ENCODE data around the gene ZNF334. TPM values are rescaled to one million over a fixed set of nuclear protein-coding genes. Genes with fewer than 3 reads are reported as not detected.

The ZNF334 gene
- total RNA-seq, 2 experiments from 2014 or later, result not detected

DNA sequence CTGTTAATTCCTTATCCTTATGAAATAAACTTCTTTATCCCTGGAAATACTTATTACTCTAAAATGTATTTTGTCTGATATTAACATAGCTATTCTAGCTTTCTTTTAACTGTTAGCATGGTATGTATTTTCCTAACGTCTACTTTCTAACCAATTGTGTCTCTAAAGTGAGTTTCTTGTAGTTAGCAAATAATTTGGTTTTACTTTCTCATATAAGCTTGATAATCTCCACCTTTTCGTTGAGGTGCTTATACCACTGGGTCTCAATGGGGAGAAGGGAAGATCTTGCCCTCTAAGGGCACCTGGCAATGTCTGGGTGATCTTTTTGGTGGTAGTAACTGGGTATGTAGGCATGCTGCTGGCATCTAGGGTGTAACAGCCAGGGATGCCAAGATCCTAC is 25.7 kb downstream of the ZNF334 start:
- Histone ChIP-seq H3K27ac (ENCODE audit: low read depth, low read length, poor library complexity, severe bottlenecking) (no peak overlapping the region), H3K9me3 (ENCODE audit: low read length) (no peaks in the 10 kb centered on the region), H3K36me3 (ENCODE audit: insufficient read depth, low read length) (no peaks in the 10 kb centered on the region), H4K20me1 (ENCODE audit: insufficient read depth, low read length) (no peaks in the 10 kb centered on the region), H3K9me2 (ENCODE audit: insufficient read depth, low read length) (no peaks in the 10 kb centered on the region), H3K4me3 (ENCODE audit: low read depth, low read length, poor library complexity, severe bottlenecking) (no peak overlapping the region), H3K79me2 (ENCODE audit: insufficient read depth, low read depth, low read length) (no peaks in the 10 kb centered on the region), H3K4me1 (ENCODE audit: insufficient read depth, low read length, poor library complexity, severe bottlenecking) (no peaks in the 10 kb centered on the region), H2AFZ (ENCODE audit: low read length) (no peak overlapping the region), H3K4me2 (ENCODE audit: low read length) (no peak overlapping the region)
- POLR2A ChIA-PET, result interaction anchor here (0.5 to 0.6 kb wide), 2 partner anchors 1638 to 1734 kb away, joined by 3 read pairs; no protein-coding TSS in a partner anchor
- CTCF ChIA-PET (ENCODE audit: unreplicated experiment), result no interaction called here
- DNase-seq (ENCODE audit: low spot score), result no peak
- intact Hi-C loops (cut with micrococcal nuclease; ENCODE audit: unreplicated experiment), result no loop called here
- BruUV-seq (replicated peaks), result no TSS peak
- TF ChIP-seq, protein P1, sequence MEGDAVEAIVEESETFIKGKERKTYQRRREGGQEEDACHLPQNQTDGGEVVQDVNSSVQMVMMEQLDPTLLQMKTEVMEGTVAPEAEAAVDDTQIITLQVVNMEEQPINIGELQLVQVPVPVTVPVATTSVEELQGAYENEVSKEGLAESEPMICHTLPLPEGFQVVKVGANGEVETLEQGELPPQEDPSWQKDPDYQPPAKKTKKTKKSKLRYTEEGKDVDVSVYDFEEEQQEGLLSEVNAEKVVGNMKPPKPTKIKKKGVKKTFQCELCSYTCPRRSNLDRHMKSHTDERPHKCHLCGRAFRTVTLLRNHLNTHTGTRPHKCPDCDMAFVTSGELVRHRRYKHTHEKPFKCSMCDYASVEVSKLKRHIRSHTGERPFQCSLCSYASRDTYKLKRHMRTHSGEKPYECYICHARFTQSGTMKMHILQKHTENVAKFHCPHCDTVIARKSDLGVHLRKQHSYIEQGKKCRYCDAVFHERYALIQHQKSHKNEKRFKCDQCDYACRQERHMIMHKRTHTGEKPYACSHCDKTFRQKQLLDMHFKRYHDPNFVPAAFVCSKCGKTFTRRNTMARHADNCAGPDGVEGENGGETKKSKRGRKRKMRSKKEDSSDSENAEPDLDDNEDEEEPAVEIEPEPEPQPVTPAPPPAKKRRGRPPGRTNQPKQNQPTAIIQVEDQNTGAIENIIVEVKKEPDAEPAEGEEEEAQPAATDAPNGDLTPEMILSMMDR (conservative IDR thresholded peaks at IDR 0.05; ENCODE audit: low read length), result no peak
- no peak for TF ChIP-seq EZH2phosphoT487 (IDR thresholded peaks at IDR 0.05; ENCODE audit: borderline replicate concordance, low read depth, low read length)

DNA sequence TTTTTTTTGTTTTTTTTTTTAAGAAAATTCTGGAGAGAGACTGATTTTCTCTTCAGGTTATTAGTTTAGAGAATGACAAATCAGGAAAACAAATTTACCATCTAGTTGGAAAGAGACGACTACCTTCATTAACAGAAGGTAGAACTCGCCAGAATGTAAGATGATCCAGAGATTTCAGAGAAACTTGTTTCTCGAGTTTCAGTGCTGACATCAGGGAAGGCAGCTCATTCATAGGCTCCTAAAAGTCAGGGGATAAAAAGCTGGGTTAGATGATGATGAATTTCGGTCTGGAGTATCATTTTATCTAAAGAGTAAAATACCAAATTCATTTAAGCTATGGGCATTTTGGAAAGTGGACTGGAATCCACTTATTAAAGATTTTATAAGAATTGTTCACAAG is 27.9 kb downstream of the ZNF334 start:
- TF ChIP-seq EZH2phosphoT487 (IDR thresholded peaks at IDR 0.05; ENCODE audit: borderline replicate concordance, low read depth, low read length), result no peak
- TF ChIP-seq, protein P1 (conservative IDR thresholded peaks at IDR 0.05; ENCODE audit: low read length), result no peak
- BruUV-seq (replicated peaks), result no TSS peak
- POLR2A ChIA-PET, result interaction anchor here (0.6 kb wide), 1 partner anchor 1861 kb away, joined by 3 read pairs; no protein-coding TSS in a partner anchor
- Histone ChIP-seq H2AFZ (ENCODE audit: low read length) (no peak overlapping the region), H3K79me2 (ENCODE audit: insufficient read depth, low read depth, low read length) (no peaks in the 10 kb centered on the region), H3K4me2 (ENCODE audit: low read length) (no peak overlapping the region), H3K9me2 (ENCODE audit: insufficient read depth, low read length) (no peaks in the 10 kb centered on the region), H3K9me3 (ENCODE audit: low read length) (no peaks in the 10 kb centered on the region), H3K27ac (ENCODE audit: low read depth, low read length, poor library complexity, severe bottlenecking) (no peak overlapping the region), H4K20me1 (ENCODE audit: insufficient read depth, low read length) (no peaks in the 10 kb centered on the region), H3K4me1 (ENCODE audit: insufficient read depth, low read length, poor library complexity, severe bottlenecking) (no peaks in the 10 kb centered on the region), H3K36me3 (ENCODE audit: insufficient read depth, low read length) (no peaks in the 10 kb centered on the region), H3K4me3 (ENCODE audit: low read depth, low read length, poor library complexity, severe bottlenecking) (no peak overlapping the region)
- intact Hi-C loops (cut with micrococcal nuclease; ENCODE audit: unreplicated experiment), result no loop called here
- DNase-seq (ENCODE audit: low spot score), result no peak
- CTCF ChIA-PET (ENCODE audit: unreplicated experiment), result no interaction called here

DNA sequence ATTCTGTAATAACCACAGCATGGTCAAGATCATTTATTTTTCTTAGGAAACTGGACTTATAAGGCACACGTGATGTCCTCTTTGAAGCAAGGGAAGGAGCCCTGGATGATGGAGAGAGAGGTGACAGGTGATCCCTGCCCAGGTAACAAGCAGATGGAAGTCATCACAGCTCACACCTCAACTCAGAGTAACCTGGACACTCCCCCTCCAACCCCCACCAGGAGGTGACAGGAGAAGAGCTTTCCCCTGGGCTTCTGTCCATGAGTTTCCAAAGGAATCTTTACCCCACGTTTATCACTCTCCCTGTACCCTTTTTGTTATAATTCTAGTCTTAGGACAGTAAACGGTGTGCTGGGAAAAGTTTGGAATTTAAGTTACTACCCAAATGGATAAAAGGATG is 28.4 kb downstream of the ZNF334 start:
- no TSS peak for BruUV-seq (replicated peaks)
- H3K9me3 ChIP-seq (ENCODE audit: low read length), result no peaks in the 10 kb centered on the region
- H3K4me1 ChIP-seq (ENCODE audit: insufficient read depth, low read length, poor library complexity, severe bottlenecking), result no peaks in the 10 kb centered on the region
- no peak overlapping the region for H3K4me2 ChIP-seq (ENCODE audit: low read length)
- H3K27ac ChIP-seq (ENCODE audit: low read depth, low read length, poor library complexity, severe bottlenecking), result no peak overlapping the region
- no peaks in the 10 kb centered on the region for H3K9me2 ChIP-seq (ENCODE audit: insufficient read depth, low read length)
- H3K36me3 ChIP-seq (ENCODE audit: insufficient read depth, low read length), result no peaks in the 10 kb centered on the region
- H3K79me2 ChIP-seq (ENCODE audit: insufficient read depth, low read depth, low read length), result no peaks in the 10 kb centered on the region
- ChIA-PET POLR2A (interaction anchor here (0.6 kb wide), 1 partner anchor 1861 kb away, joined by 3 read pairs; no protein-coding TSS in a partner anchor), CTCF (ENCODE audit: unreplicated experiment) (no interaction called here)
- intact Hi-C loops (cut with micrococcal nuclease; ENCODE audit: unreplicated experiment), result no loop called here
- TF ChIP-seq, protein P1 (conservative IDR thresholded peaks at IDR 0.05; ENCODE audit: low read length), result no peak
- no peak for TF ChIP-seq EZH2phosphoT487 (IDR thresholded peaks at IDR 0.05; ENCODE audit: borderline replicate concordance, low read depth, low read length)
- H2AFZ ChIP-seq (ENCODE audit: low read length), result no peak overlapping the region
- DNase-seq (ENCODE audit: low spot score), result no peak
- H4K20me1 ChIP-seq (ENCODE audit: insufficient read depth, low read length), result no peaks in the 10 kb centered on the region
- H3K4me3 ChIP-seq (ENCODE audit: low read depth, low read length, poor library complexity, severe bottlenecking), result no peak overlapping the region

All from OCI-LY7 (cell line).